CD14-positive monocyte (primary cell): ENCODE measurements around the gene PPFIBP1. TPM values are rescaled to one million over a fixed set of nuclear protein-coding genes. Genes with fewer than 3 reads are reported as not detected.

Experiments used
- DNase-seq, 3 donors: peaks; one replicate each; pipeline ENCODE4 v3.0.0-alpha.2; 2011 to 2022
- H2AFZ ChIP-seq: 2 replicates; pipeline ENCODE4 v1.6.0; 2012; ENCODE audit warnings: mild to moderate bottlenecking, low read depth, low read length, inconsistent platforms; ENCODE audit not compliant: insufficient read depth, poor library complexity, severe bottlenecking
- H3K27ac ChIP-seq, 2 donors: 1 replicate in 1 of 2; 2 replicates in 1 of 2; pipeline ENCODE4 v1.5.1; 2012 to 2013; ENCODE audit warnings: low read length in 2 of 2, control low read depth in 1 of 2, inconsistent platforms in 1 of 2, low read depth in 1 of 2, mild to moderate bottlenecking in 1 of 2
- H3K27me3 ChIP-seq, 2 donors: one replicate each; pipeline versions ENCODE4 v1.6.0 to v1.6.1; 2011 to 2013; ENCODE audit warnings: low read length in 2 of 2; ENCODE audit not compliant: control insufficient read depth in 2 of 2, insufficient read depth in 2 of 2
- H3K36me3 ChIP-seq, 2 donors: replicated peaks in 1 of 2; 1 replicate in 1 of 2; 2 replicates in 1 of 2; pipeline versions ENCODE4 v1.5.1 to v1.6.1; 2012 to 2013; ENCODE audit warnings: low read length in 2 of 2, control low read depth in 1 of 2, inconsistent platforms in 1 of 2, mild to moderate bottlenecking in 1 of 2; ENCODE audit not compliant: insufficient read depth in 2 of 2, control insufficient read depth in 1 of 2
- H3K4me1 ChIP-seq, 2 donors: 1 replicate in 1 of 2; 2 replicates in 1 of 2; pipeline versions ENCODE4 v1.5.1 to v1.6.1; 2012 to 2013; ENCODE audit warnings: low read length in 2 of 2, control low read depth in 1 of 2, inconsistent platforms in 1 of 2, mild to moderate bottlenecking in 1 of 2, moderate library complexity in 1 of 2; ENCODE audit not compliant: insufficient read depth in 2 of 2, control insufficient read depth in 1 of 2
- H3K4me2 ChIP-seq: replicated peaks from 2 replicates; pipeline ENCODE3; 2012; ENCODE audit warnings: low read length, moderate library complexity, mild to moderate bottlenecking; ENCODE audit not compliant: poor library complexity, severe bottlenecking; ENCODE audit errors: extremely low read depth
- H3K4me3 ChIP-seq, 3 experiments: fragments of 200-600 bp in 1 of 3; sonication (generic) in 1 of 3; replicated peaks in 1 of 3; 1 replicate in 2 of 3; 2 replicates in 1 of 3; pipeline ENCODE4 v1.5.1; 2011 to 2013; ENCODE audit warnings: low read length in 3 of 3, mild to moderate bottlenecking in 3 of 3, control low read depth in 2 of 3, low read depth in 2 of 3, inconsistent platforms in 1 of 3, moderate library complexity in 1 of 3
- H3K79me2 ChIP-seq: 2 replicates; pipeline ENCODE4 v1.6.0; 2012; ENCODE audit warnings: mild to moderate bottlenecking, control low read depth, inconsistent platforms, low read length, moderate library complexity; ENCODE audit not compliant: insufficient read depth
- H3K9ac ChIP-seq: 2 replicates; pipeline ENCODE4 v1.6.0; 2017; ENCODE audit warnings: low read length, mild to moderate bottlenecking; ENCODE audit not compliant: insufficient read depth, poor library complexity, severe bottlenecking
- H3K9me3 ChIP-seq, 2 donors: replicated peaks in 1 of 2; 1 replicate in 1 of 2; 2 replicates in 1 of 2; pipeline versions ENCODE4 v1.5.1 to v1.6.1; 2012 to 2013; ENCODE audit warnings: low read length in 2 of 2, control low read depth in 1 of 2; ENCODE audit not compliant: control insufficient read depth in 1 of 2, insufficient read depth in 1 of 2
- H4K20me1 ChIP-seq: 2 replicates; pipeline ENCODE4 v1.6.0; 2012; ENCODE audit warnings: mild to moderate bottlenecking, low read length, control low read depth, moderate library complexity; ENCODE audit not compliant: insufficient read depth
- H3K27ac Mint-ChIP-seq, 7 donors: one replicate each; pipeline ENCODE4 v1.8.0; 2020; ENCODE audit warnings: mild to moderate bottlenecking in 7 of 7, mixed read lengths in 7 of 7, moderate library complexity in 6 of 7, inconsistent platforms in 2 of 7
- H3K27me3 Mint-ChIP-seq, 3 donors: one replicate each; pipeline ENCODE4 v1.8.0; 2021 to 2022; ENCODE audit warnings: low read depth in 3 of 3, mild to moderate bottlenecking in 3 of 3, mixed read lengths in 3 of 3, moderate library complexity in 3 of 3, inconsistent platforms in 1 of 3
- H3K36me3 Mint-ChIP-seq, 2 donors: one replicate each; pipeline ENCODE4 v1.8.0; 2020; ENCODE audit warnings: mixed read lengths in 2 of 2, inconsistent platforms in 1 of 2, mild to moderate bottlenecking in 1 of 2
- H3K4me1 Mint-ChIP-seq: one replicate; pipeline ENCODE4 v1.8.0; 2020; ENCODE audit warnings: mild to moderate bottlenecking, mixed read lengths
- H3K4me3 Mint-ChIP-seq, 2 donors: one replicate each; pipeline ENCODE4 v1.8.0; 2020; ENCODE audit warnings: mild to moderate bottlenecking in 2 of 2, mixed read lengths in 2 of 2, moderate library complexity in 1 of 2
- H3K9me3 Mint-ChIP-seq, 7 donors: one replicate each; pipeline ENCODE4 v1.8.0; 2020 to 2022; ENCODE audit warnings: mixed read lengths in 7 of 7, mild to moderate bottlenecking in 6 of 7, moderate library complexity in 6 of 7, inconsistent platforms in 2 of 7
- CTCF ChIP-seq: fragments of 200-600 bp; IDR thresholded peaks from one replicate; pipeline ENCODE4 v1.8.0; 2022; ENCODE audit warnings: antibody characterized with exemption, mild to moderate bottlenecking
- WGBS: methylation state at CpG from one replicate; pipeline ENCODE4 v1.1.5; 2013; ENCODE audit warnings: missing lambda C conversion rate; ENCODE audit not compliant: insufficient coverage; 5-methylcytosine and 5-hydroxymethylcytosine counted together
- intact Hi-C, 2 donors: fragments of 100-400 bp; cut with micrococcal nuclease; formaldehyde crosslinking; loops; one replicate each; pipeline versions ENCODE4 v1.15.0 to v1.15.1; 2023
- polyA plus RNA-seq, 3 donors: library from polyadenylated mRNA; depleted of rRNA in 1 of 3; unstranded in 2 of 3; stranded (reverse) in 1 of 3; fragments of 300-500 nt in 2 of 3; fragments of >200 nt in 1 of 3; fragmentation: Illumina TruSeq in 2 of 3; gene quantifications; 1 replicate in 2 of 3; 2 replicates in 1 of 3; pipeline ENCODE4 v1.2.3, GENCODE V29; 2012 to 2021

The PPFIBP1 gene
- polyA plus RNA-seq, 3 donors: 0.25 to 0.79 (median 0.53) TPM

GRCh38 chr12:27524494-27524835 lies 459 bp downstream of the PPFIBP1 start:
- no peak overlapping the region for H3K27ac ChIP-seq
- H3K4me2 ChIP-seq: peak overlapping the region; percentile 81
- Mint-ChIP-seq H3K27ac (peak overlapping the region in 3 of 7 donors; percentile 20 to 85 (median 85)), H3K36me3 (no peaks in the 10 kb centered on the region), H3K4me3 (peak overlapping the region; percentile 95 to 98), H3K4me1 (peaks cover 26% of the 10 kb centered on the region), H3K9me3 (peaks cover 0 to 2% (median 0%) of the 10 kb centered on the region in 7 donors), H3K27me3 (peaks cover 0 to 4% (median 0%) of the 10 kb centered on the region in 3 donors)
- H3K36me3 ChIP-seq: no peaks in the 10 kb centered on the region
- H3K4me1 ChIP-seq: peaks cover 18 to 23% of the 10 kb centered on the region in 2 donors
- no peak for DNase-seq
- H3K79me2 ChIP-seq: no peaks in the 10 kb centered on the region
- H2AFZ ChIP-seq: peak overlapping the region; percentile 97
- peak overlapping the region; percentile 78 to 98 (median 88) for H3K4me3 ChIP-seq
- no peaks in the 10 kb centered on the region for H4K20me1 ChIP-seq
- WGBS: no CpG with 5 or more reads among the region's 8 CpGs
- H3K27me3 ChIP-seq: no peaks in the 10 kb centered on the region
- TF ChIP-seq CTCF: no peak
- H3K9me3 ChIP-seq: no peaks in the 10 kb centered on the region
- intact Hi-C loops: no loop called here
- H3K9ac ChIP-seq: peak overlapping the region; percentile 61

GRCh38 chr12:27524839-27525753 lies 1.1 kb downstream of the PPFIBP1 start:
- peak overlapping the region; percentile 59 for H2AFZ ChIP-seq
- no peaks in the 10 kb centered on the region for H3K36me3 Mint-ChIP-seq
- no peaks in the 10 kb centered on the region for H3K79me2 ChIP-seq
- H3K4me3 Mint-ChIP-seq: peak overlapping the region; percentile 46 to 98
- WGBS: 0% methylated on average over 5 of the region's 16 CpGs
- peaks cover 0 to 4% (median 2%) of the 10 kb centered on the region in 3 donors for H3K27me3 Mint-ChIP-seq
- no peak overlapping the region for H3K9ac ChIP-seq
- no peaks in the 10 kb centered on the region for H3K27me3 ChIP-seq
- H3K27ac Mint-ChIP-seq: peak overlapping the region in 2 of 7 donors; percentile 13 to 19
- H3K9me3 ChIP-seq: no peaks in the 10 kb centered on the region
- no peaks in the 10 kb centered on the region for H3K36me3 ChIP-seq
- H3K4me1 ChIP-seq: peaks cover 18 to 23% of the 10 kb centered on the region in 2 donors
- no peak for TF ChIP-seq CTCF
- no peaks in the 10 kb centered on the region for H4K20me1 ChIP-seq
- peak overlapping the region in 1 of 3 experiments; percentile 98 for H3K4me3 ChIP-seq
- peaks cover 26% of the 10 kb centered on the region for H3K4me1 Mint-ChIP-seq
- H3K4me2 ChIP-seq: peak overlapping the region; percentile 81
- peak in 2 of 3 donors; percentile 43 to 48 for DNase-seq
- intact Hi-C loops: no loop called here
- H3K27ac ChIP-seq: no peak overlapping the region
- peaks cover 0 to 2% (median 0%) of the 10 kb centered on the region in 7 donors for H3K9me3 Mint-ChIP-seq
